GM19025 (cell line): Measurements from ENCODE around the gene NDUFB5.

ENCODE experiments used
- ATAC-seq: cut with Tn5 transposase; IDR thresholded peaks from one replicate; pipeline ENCODE4 v1.9.1; 2021; ENCODE audit warnings: mild to moderate bottlenecking, low read depth, moderate library complexity; ENCODE audit not compliant: unreplicated experiment

Gene NDUFB5

GRCh38 chr3:179672918-179673317 is 68.3 kb downstream of the NDUFB5 start:
- no peak for ATAC-seq

- no peak for ATAC-seq
These were observed 68.9 kb downstream of the NDUFB5 start for GRCh38 chr3:179673523-179673922.

- no peak for ATAC-seq
These were observed 71.5 kb downstream of the NDUFB5 start for GRCh38 chr3:179676081-179676480.
